Duodenal mucosa (tissue), 2 donors: ENCODE measurements around the gene DMXL1.
A peak's percentile ranks its signal among the peaks of the same experiment; 100 is the strongest.

Experiments used
- H3K27ac ChIP-seq: one replicate; pipeline ENCODE4 v1.7.0; 2013; ENCODE audit warnings: low read depth, low read length
- H3K27me3 ChIP-seq, 2 donors: one replicate each; pipeline ENCODE4 v1.7.0; 2013; ENCODE audit warnings: low read length in 2 of 2, control low read depth in 1 of 2; ENCODE audit not compliant: insufficient read depth in 2 of 2, control insufficient read depth in 1 of 2
- H3K36me3 ChIP-seq, 2 donors: one replicate each; pipeline ENCODE4 v1.7.0; 2013; ENCODE audit warnings: low read length in 2 of 2, control low read depth in 1 of 2; ENCODE audit not compliant: insufficient read depth in 2 of 2, control insufficient read depth in 1 of 2
- H3K4me1 ChIP-seq, 2 donors: one replicate each; pipeline ENCODE4 v1.7.0; 2013; ENCODE audit warnings: low read length in 2 of 2, control low read depth in 1 of 2; ENCODE audit not compliant: insufficient read depth in 2 of 2, control insufficient read depth in 1 of 2
- H3K4me3 ChIP-seq, 2 donors: one replicate each; pipeline ENCODE4 v1.7.0; 2013; ENCODE audit warnings: low read length in 2 of 2, low read depth in 1 of 2
- H3K9ac ChIP-seq, 2 donors: one replicate each; pipeline ENCODE4 v1.7.0; 2013; ENCODE audit warnings: low read length in 2 of 2, low read depth in 1 of 2
- H3K9me3 ChIP-seq, 2 donors: one replicate each; pipeline ENCODE4 v1.7.0; 2013; ENCODE audit warnings: low read length in 2 of 2, control low read depth in 1 of 2; ENCODE audit not compliant: control insufficient read depth in 1 of 2

DMXL1 gene

DNA sequence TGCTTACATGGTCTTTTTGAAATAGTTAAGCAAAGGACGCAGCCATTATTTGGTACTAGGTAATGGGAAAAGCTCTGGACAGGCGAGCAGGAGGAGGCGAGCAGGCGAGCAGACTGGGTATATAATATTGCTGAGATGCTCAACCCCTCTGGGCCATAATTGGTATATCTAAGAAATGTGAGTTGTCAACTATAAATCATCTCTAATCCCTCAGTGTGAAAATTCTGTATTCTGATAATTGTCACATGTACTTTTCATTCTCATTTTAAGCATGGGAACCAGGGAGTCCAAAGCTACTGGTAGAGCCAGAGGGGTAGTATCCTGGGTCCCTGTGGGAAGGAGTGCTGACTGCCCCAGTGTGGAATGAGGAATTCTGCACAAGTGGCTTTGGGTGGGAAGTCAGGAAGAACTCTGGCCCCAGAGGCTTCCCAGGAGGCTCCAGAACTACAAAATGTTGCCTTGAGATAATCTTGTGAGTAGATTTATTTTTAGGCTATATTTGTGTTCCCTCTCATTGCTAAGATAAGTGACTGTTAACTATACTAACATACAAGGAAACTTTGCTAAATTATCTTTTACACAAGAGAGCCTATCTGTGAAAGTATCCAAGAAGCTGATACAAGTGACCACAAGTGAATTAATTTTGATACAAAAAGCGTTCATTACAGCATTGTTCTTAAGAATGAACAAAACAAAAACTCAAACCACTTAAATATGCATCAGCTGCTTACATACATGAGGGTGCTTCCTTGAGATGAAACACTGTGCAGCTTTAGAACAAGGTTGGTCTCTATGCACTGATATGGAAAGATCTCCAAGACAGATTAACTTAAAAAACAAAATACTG, 214.4 kb downstream of the DMXL1 start:
- Histone ChIP-seq H3K9ac (no peak overlapping the region), H3K36me3 (no peaks in the 10 kb centered on the region), H3K27ac (no peak overlapping the region), H3K27me3 (no peaks in the 10 kb centered on the region), H3K4me1 (peaks cover 24 to 37% of the 10 kb centered on the region in 2 donors), H3K4me3 (no peak overlapping the region), H3K9me3 (no peaks in the 10 kb centered on the region)

- no peaks in the 10 kb centered on the region for H3K36me3 ChIP-seq
- H3K4me1 ChIP-seq = peaks cover 24 to 37% of the 10 kb centered on the region in 2 donors
- no peaks in the 10 kb centered on the region for H3K9me3 ChIP-seq
- no peaks in the 10 kb centered on the region for H3K27me3 ChIP-seq
- H3K4me3 ChIP-seq = no peak overlapping the region
- H3K27ac ChIP-seq = no peak overlapping the region
- H3K9ac ChIP-seq = peak overlapping the region in 1 of 2 donors; percentile 52
Observed at GRCh38 chr5:119286511-119287488, 215.9 kb downstream of the DMXL1 start.

- no peaks in the 10 kb centered on the region for H3K36me3 ChIP-seq
- no peaks in the 10 kb centered on the region for H3K27me3 ChIP-seq
- peak overlapping the region; percentile 9 to 19 for H3K4me3 ChIP-seq
- no peaks in the 10 kb centered on the region for H3K9me3 ChIP-seq
- H3K9ac ChIP-seq = peak overlapping the region in 1 of 2 donors; percentile 52
- H3K4me1 ChIP-seq = peaks cover 24 to 37% of the 10 kb centered on the region in 2 donors
- H3K27ac ChIP-seq = no peak overlapping the region
Observed at GRCh38 chr5:119287547-119288111, 216.7 kb downstream of the DMXL1 start.

DNA sequence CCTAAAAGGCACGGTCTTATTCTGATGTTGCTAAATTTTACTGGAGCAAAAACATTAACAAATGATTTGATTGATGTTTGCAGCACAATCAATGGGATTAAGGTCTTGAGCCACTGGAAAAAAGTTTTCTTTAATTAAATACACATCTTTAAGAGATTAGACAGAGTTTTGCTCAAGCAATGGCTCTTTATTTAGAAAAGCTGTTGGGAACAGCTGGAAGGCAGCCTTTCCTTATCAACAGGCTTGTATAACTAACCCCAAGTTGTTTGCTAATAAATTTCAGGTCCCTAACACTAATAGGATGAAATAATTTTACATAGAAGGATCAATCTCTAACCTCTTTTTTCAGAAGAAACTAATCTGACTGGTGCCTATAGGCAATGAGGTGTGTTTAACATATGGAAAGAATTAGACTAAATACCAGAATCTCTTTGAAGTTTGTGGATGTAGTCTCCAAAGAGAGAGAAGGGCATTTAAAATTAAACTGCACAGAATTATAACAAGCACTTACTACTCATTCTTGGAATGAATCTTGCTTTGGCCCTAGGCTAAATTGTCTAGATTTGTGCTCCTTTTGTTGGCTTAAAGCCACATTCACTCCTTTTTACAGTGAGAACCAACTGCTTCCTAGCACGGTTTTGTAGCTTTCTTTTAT, 217.6 kb downstream of the DMXL1 start:
- Histone ChIP-seq H3K4me1 (peaks cover 24 to 37% of the 10 kb centered on the region in 2 donors), H3K4me3 (peak overlapping the region in 1 of 2 donors; percentile 19), H3K9me3 (no peaks in the 10 kb centered on the region), H3K9ac (no peak overlapping the region), H3K27me3 (no peaks in the 10 kb centered on the region), H3K27ac (no peak overlapping the region), H3K36me3 (no peaks in the 10 kb centered on the region)

GRCh38 chr5:119289438-119290044, 218.7 kb downstream of the DMXL1 start:
- Histone ChIP-seq H3K36me3 (no peaks in the 10 kb centered on the region), H3K27me3 (no peaks in the 10 kb centered on the region), H3K9me3 (no peaks in the 10 kb centered on the region), H3K4me3 (peak overlapping the region in 1 of 2 donors; percentile 1), H3K9ac (peak overlapping the region in 1 of 2 donors; percentile 15), H3K4me1 (peaks cover 24 to 37% of the 10 kb centered on the region in 2 donors), H3K27ac (no peak overlapping the region)

GRCh38 chr5:119290161-119290569, 219.3 kb downstream of the DMXL1 start:
- Histone ChIP-seq H3K4me1 (peaks cover 24 to 32% of the 10 kb centered on the region in 2 donors), H3K36me3 (no peaks in the 10 kb centered on the region), H3K27ac (no peak overlapping the region), H3K4me3 (peak overlapping the region in 1 of 2 donors; percentile 9), H3K9me3 (no peaks in the 10 kb centered on the region), H3K27me3 (no peaks in the 10 kb centered on the region), H3K9ac (no peak overlapping the region)

- Histone ChIP-seq H3K36me3 (no peaks in the 10 kb centered on the region), H3K4me1 (peaks cover 24 to 29% of the 10 kb centered on the region in 2 donors), H3K27ac (no peak overlapping the region), H3K27me3 (no peaks in the 10 kb centered on the region), H3K4me3 (peak overlapping the region in 1 of 2 donors; percentile 9), H3K9me3 (no peaks in the 10 kb centered on the region), H3K9ac (no peak overlapping the region)
Observed at GRCh38 chr5:119290607-119291006, 219.7 kb downstream of the DMXL1 start.

DNA sequence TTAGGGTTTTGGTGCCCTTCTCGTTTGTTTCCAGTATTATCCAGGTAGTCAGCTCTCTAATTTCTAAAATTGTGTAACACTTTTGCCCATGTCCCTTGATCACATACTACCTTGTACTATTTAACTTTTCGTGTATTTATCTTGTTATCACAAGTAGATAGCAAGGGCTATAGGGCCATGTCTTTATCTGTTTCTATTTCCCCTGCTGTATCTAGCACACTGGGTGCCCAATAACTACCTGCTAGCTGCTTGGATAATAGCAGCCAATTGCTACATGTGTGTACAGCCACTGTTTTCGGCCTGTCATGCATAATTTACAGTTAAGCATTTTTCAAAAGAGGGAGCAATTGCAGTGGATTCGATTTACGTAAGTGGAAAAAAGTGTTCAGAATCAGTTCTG, 220.2 kb downstream of the DMXL1 start:
- Histone ChIP-seq H3K4me1 (peaks cover 24 to 29% of the 10 kb centered on the region in 2 donors), H3K9ac (no peak overlapping the region), H3K27ac (no peak overlapping the region), H3K27me3 (no peaks in the 10 kb centered on the region), H3K36me3 (no peaks in the 10 kb centered on the region), H3K9me3 (no peaks in the 10 kb centered on the region), H3K4me3 (no peak overlapping the region)

GRCh38 chr5:119291877-119292276, 221.0 kb downstream of the DMXL1 start:
- no peak overlapping the region for H3K9ac ChIP-seq
- no peak overlapping the region for H3K27ac ChIP-seq
- no peak overlapping the region for H3K4me3 ChIP-seq
- no peaks in the 10 kb centered on the region for H3K9me3 ChIP-seq
- H3K27me3 ChIP-seq = no peaks in the 10 kb centered on the region
- H3K36me3 ChIP-seq = no peaks in the 10 kb centered on the region
- H3K4me1 ChIP-seq = peaks cover 20 to 25% of the 10 kb centered on the region in 2 donors
